ENCODE results near the gene SUCO. TPM values are rescaled to one million over a fixed set of nuclear protein-coding genes. Genes with fewer than 3 reads are reported as not detected.

Gene SUCO
- total and polyA plus RNA-seq, 2 experiments from 2014 or later: 18.0 to 49.8 TPM

- peaks cover 10% of the 10 kb centered on the region for H3K79me2 ChIP-seq (replicated peaks; ENCODE audit: insufficient read depth)
- DNase-seq (ENCODE audit: low spot score) (no peak), ATAC-seq (no peak)
- H4K20me1 ChIP-seq (replicated peaks; ENCODE audit: insufficient read depth): no peaks in the 10 kb centered on the region
- peaks cover 6% of the 10 kb centered on the region for H3K27me3 Mint-ChIP-seq (ENCODE audit: insufficient read depth, low read depth, poor library complexity)
- no peak overlapping the region for H3K4me3 Mint-ChIP-seq
- H3K36me3 ChIP-seq (ENCODE audit: insufficient read depth): no peaks in the 10 kb centered on the region
- H3K4me2 ChIP-seq: no peak overlapping the region
- no peak overlapping the region for H3K27ac ChIP-seq (ENCODE audit: low read depth)
- H3K4me1 ChIP-seq (ENCODE audit: insufficient read depth): no peaks in the 10 kb centered on the region
- no peaks in the 10 kb centered on the region for H3K27me3 ChIP-seq (ENCODE audit: insufficient read depth)
- H3K27ac Mint-ChIP-seq: no peak overlapping the region
- TF ChIP-seq ZNF331 (CRISPR knock-in tag; IDR thresholded peaks at IDR 0.05; ENCODE audit: low read depth): no peak
- no peak for TF ChIP-seq POLR2AphosphoS5 (IDR thresholded peaks at IDR 0.05; ENCODE audit: low read depth)
- TF ChIP-seq, protein P1, sequence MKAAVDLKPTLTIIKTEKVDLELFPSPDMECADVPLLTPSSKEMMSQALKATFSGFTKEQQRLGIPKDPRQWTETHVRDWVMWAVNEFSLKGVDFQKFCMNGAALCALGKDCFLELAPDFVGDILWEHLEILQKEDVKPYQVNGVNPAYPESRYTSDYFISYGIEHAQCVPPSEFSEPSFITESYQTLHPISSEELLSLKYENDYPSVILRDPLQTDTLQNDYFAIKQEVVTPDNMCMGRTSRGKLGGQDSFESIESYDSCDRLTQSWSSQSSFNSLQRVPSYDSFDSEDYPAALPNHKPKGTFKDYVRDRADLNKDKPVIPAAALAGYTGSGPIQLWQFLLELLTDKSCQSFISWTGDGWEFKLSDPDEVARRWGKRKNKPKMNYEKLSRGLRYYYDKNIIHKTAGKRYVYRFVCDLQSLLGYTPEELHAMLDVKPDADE (IDR thresholded peaks at IDR 0.05): no peak
- TF ChIP-seq ZNF114 (CRISPR knock-in tag; IDR thresholded peaks at IDR 0.05): no peak
- no peak for TF ChIP-seq CREB1 (CRISPR knock-in tag; IDR thresholded peaks at IDR 0.05; ENCODE audit: low read depth)
- no peaks in the 10 kb centered on the region for H3F3A ChIP-seq (replicated peaks; ENCODE audit: low read depth)
- no peaks in the 10 kb centered on the region for H3K36me3 Mint-ChIP-seq (ENCODE audit: low read depth)
- H2AFZ ChIP-seq: 0 out of 2 replicates have a peak overlapping the region, but pooled peaks have one; percentile 40
- no peaks in the 10 kb centered on the region for H3K9me3 Mint-ChIP-seq
- peaks cover 8% of the 10 kb centered on the region; the same call in 2 of the 3 replicates for H3K4me1 Mint-ChIP-seq
- H3K9me2 ChIP-seq (ENCODE audit: insufficient read depth): no peaks in the 10 kb centered on the region
- no peak overlapping the region for H3K4me3 ChIP-seq
These were observed 3.6 kb upstream of the SUCO start for GRCh38 chr1:172529304-172529703.

DNA sequence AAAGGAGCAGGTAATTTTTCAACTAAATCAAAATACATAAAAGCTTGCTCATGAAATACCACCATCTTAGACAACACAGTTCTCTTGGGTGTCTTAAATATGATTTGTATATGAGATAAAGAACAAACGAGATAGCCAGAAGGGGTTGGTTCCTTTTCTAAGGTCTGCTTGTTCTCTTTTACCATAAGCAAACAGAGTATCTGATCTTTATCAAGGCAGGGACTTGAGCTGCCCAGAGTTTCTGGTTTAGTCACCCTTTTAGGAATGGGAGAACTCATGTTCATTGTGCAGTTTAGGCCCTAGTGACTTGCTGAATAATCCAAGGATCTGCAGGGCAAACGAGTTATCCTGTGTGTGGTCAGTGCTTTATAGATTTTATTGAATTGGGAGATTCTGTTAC is 3.0 kb upstream of the SUCO start:
- Histone ChIP-seq H3K27me3 (ENCODE audit: insufficient read depth) (no peaks in the 10 kb centered on the region), H3K4me1 (ENCODE audit: insufficient read depth) (peaks cover 4% of the 10 kb centered on the region), H4K20me1 (replicated peaks; ENCODE audit: insufficient read depth) (no peaks in the 10 kb centered on the region), H3K79me2 (replicated peaks; ENCODE audit: insufficient read depth) (peaks cover 17% of the 10 kb centered on the region), H3K36me3 (ENCODE audit: insufficient read depth) (no peaks in the 10 kb centered on the region), H3K4me3 (no peak overlapping the region), H3F3A (replicated peaks; ENCODE audit: low read depth) (no peaks in the 10 kb centered on the region), H3K4me2 (no peak overlapping the region), H3K27ac (ENCODE audit: low read depth) (no peak overlapping the region), H2AFZ (no peak overlapping the region), H3K9me2 (ENCODE audit: insufficient read depth) (no peaks in the 10 kb centered on the region)
- no peak overlapping the region for H3K4me3 Mint-ChIP-seq
- DNase-seq (ENCODE audit: low spot score) (no peak), ATAC-seq (no peak)
- peaks cover 6% of the 10 kb centered on the region for H3K27me3 Mint-ChIP-seq (ENCODE audit: insufficient read depth, low read depth, poor library complexity)
- no peak overlapping the region for H3K27ac Mint-ChIP-seq
- no peaks in the 10 kb centered on the region for H3K9me3 Mint-ChIP-seq
- no peaks in the 10 kb centered on the region for H3K36me3 Mint-ChIP-seq (ENCODE audit: low read depth)
- H3K4me1 Mint-ChIP-seq: peaks cover 13% of the 10 kb centered on the region
- no peak for TF ChIP-seq ZNF331 (CRISPR knock-in tag; IDR thresholded peaks at IDR 0.05; ENCODE audit: low read depth)
- TF ChIP-seq EZH2 (IDR thresholded peaks at IDR 0.05; ENCODE audit: low read depth, unreplicated experiment): no peak
- no peak for TF ChIP-seq EZH2phosphoT487 (IDR thresholded peaks at IDR 0.05; ENCODE audit: unreplicated experiment)
- TF ChIP-seq POLR2AphosphoS5 (IDR thresholded peaks at IDR 0.05; ENCODE audit: low read depth): no peak
- TF ChIP-seq, protein P2, sequence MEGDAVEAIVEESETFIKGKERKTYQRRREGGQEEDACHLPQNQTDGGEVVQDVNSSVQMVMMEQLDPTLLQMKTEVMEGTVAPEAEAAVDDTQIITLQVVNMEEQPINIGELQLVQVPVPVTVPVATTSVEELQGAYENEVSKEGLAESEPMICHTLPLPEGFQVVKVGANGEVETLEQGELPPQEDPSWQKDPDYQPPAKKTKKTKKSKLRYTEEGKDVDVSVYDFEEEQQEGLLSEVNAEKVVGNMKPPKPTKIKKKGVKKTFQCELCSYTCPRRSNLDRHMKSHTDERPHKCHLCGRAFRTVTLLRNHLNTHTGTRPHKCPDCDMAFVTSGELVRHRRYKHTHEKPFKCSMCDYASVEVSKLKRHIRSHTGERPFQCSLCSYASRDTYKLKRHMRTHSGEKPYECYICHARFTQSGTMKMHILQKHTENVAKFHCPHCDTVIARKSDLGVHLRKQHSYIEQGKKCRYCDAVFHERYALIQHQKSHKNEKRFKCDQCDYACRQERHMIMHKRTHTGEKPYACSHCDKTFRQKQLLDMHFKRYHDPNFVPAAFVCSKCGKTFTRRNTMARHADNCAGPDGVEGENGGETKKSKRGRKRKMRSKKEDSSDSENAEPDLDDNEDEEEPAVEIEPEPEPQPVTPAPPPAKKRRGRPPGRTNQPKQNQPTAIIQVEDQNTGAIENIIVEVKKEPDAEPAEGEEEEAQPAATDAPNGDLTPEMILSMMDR (conservative IDR thresholded peaks at IDR 0.05; ENCODE audit: low read depth in 2 of 2): no peak
- TF ChIP-seq, protein P3, sequence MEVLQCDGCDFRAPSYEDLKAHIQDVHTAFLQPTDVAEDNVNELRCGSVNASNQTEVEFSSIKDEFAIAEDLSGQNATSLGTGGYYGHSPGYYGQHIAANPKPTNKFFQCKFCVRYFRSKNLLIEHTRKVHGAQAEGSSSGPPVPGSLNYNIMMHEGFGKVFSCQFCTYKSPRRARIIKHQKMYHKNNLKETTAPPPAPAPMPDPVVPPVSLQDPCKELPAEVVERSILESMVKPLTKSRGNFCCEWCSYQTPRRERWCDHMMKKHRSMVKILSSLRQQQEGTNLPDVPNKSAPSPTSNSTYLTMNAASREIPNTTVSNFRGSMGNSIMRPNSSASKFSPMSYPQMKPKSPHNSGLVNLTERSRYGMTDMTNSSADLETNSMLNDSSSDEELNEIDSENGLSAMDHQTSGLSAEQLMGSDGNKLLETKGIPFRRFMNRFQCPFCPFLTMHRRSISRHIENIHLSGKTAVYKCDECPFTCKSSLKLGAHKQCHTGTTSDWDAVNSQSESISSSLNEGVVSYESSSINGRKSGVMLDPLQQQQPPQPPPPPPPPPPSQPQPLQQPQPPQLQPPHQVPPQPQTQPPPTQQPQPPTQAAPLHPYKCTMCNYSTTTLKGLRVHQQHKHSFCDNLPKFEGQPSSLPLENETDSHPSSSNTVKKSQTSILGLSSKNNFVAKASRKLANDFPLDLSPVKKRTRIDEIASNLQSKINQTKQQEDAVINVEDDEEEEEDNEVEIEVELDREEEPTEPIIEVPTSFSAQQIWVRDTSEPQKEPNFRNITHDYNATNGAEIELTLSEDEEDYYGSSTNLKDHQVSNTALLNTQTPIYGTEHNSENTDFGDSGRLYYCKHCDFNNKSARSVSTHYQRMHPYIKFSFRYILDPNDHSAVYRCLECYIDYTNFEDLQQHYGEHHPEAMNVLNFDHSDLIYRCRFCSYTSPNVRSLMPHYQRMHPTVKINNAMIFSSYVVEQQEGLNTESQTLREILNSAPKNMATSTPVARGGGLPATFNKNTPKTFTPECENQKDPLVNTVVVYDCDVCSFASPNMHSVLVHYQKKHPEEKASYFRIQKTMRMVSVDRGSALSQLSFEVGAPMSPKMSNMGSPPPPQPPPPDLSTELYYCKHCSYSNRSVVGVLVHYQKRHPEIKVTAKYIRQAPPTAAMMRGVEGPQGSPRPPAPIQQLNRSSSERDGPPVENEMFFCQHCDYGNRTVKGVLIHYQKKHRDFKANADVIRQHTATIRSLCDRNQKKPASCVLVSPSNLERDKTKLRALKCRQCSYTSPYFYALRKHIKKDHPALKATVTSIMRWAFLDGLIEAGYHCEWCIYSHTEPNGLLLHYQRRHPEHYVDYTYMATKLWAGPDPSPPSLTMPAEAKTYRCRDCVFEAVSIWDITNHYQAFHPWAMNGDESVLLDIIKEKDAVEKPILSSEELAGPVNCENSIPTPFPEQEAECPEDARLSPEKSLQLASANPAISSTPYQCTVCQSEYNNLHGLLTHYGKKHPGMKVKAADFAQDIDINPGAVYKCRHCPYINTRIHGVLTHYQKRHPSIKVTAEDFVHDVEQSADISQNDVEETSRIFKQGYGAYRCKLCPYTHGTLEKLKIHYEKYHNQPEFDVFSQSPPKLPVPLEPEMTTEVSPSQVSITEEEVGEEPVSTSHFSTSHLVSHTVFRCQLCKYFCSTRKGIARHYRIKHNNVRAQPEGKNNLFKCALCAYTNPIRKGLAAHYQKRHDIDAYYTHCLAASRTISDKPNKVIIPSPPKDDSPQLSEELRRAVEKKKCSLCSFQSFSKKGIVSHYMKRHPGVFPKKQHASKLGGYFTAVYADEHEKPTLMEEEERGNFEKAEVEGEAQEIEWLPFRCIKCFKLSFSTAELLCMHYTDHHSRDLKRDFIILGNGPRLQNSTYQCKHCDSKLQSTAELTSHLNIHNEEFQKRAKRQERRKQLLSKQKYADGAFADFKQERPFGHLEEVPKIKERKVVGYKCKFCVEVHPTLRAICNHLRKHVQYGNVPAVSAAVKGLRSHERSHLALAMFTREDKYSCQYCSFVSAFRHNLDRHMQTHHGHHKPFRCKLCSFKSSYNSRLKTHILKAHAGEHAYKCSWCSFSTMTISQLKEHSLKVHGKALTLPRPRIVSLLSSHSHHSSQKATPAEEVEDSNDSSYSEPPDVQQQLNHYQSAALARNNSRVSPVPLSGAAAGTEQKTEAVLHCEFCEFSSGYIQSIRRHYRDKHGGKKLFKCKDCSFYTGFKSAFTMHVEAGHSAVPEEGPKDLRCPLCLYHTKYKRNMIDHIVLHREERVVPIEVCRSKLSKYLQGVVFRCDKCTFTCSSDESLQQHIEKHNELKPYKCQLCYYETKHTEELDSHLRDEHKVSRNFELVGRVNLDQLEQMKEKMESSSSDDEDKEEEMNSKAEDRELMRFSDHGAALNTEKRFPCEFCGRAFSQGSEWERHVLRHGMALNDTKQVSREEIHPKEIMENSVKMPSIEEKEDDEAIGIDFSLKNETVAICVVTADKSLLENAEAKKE (CRISPR knock-in tag; IDR thresholded peaks at IDR 0.05): no peak
- no peak for TF ChIP-seq CREB1 (CRISPR knock-in tag; IDR thresholded peaks at IDR 0.05; ENCODE audit: low read depth)
- TF ChIP-seq, protein P1 (IDR thresholded peaks at IDR 0.05): no peak
- TF ChIP-seq STAT1 (IDR thresholded peaks at IDR 0.05; ENCODE audit: unreplicated experiment): no peak
- no peak for TF ChIP-seq ZNF114 (CRISPR knock-in tag; IDR thresholded peaks at IDR 0.05)
- TF ChIP-seq JUNB (IDR thresholded peaks at IDR 0.05; ENCODE audit: unreplicated experiment): no peak
- no peak for TF ChIP-seq NANOG (IDR thresholded peaks at IDR 0.05; ENCODE audit: borderline replicate concordance)
